Measurements from ENCODE around the gene POLDIP2. TPM values are rescaled to one million over a fixed set of nuclear protein-coding genes. Genes with fewer than 3 reads are reported as not detected.
A peak's percentile ranks its signal among the peaks of the same experiment; 100 is the strongest.

Gene POLDIP2
- total and polyA plus RNA-seq, 10 donors, result 27.8 to 62.6 (median 47.6) TPM

DNA sequence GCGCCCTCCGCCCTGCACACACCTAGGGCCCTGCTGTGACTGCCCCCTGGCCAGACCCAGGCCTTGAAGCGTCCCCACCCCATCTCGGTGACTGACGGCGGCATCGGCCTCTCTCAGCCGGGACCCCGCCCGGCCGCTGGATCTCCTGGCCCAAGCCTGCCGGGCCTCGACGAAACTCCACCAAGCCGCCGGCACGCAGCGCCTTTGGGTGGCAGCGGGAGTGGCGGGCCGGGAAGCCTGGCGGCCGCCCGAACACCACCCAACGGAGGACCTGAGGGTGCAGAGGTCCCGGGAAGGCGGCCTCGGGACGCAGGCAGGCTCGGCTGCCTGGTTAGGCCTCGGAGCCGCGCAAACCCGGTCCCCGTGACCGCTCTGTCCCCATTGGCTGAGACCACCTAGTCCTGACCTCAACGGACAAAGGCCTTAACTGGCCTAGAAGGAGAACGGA, 50.3 kb downstream of the POLDIP2 start:
- Histone ChIP-seq H3K9me3 (no peaks in the 10 kb centered on the region), H3K4me1 (no peaks in the 10 kb centered on the region), H3K27ac (no peak overlapping the region), H3K4me3 (no peak overlapping the region), H3K36me3 (no peaks in the 10 kb centered on the region), H3K27me3 (replicated peaks in 1 of 7) (peaks cover 0 to 26% (median 13%) of the 10 kb centered on the region in 7 donors)
- DNase-seq, result peak; percentile 71
- no peak for TF ChIP-seq CTCF (IDR thresholded peaks at IDR 0.05 in 8 of 11, conservative IDR thresholded peaks at IDR 0.05 in 3 of 11)
- no peak for TF ChIP-seq POLR2AphosphoS5 (IDR thresholded peaks at IDR 0.05)
- no peak for TF ChIP-seq POLR2A (IDR thresholded peaks at IDR 0.05)
- intact Hi-C loops (cut with DNase I; ENCODE audit: low total_unique reads), result no loop called here
- WGBS, 5 donors, result 31 to 44% (median 41%) methylated on average over 9 to 38 of the region's 38 CpGs

- H3K27ac ChIP-seq, result no peak overlapping the region
- H3K4me3 ChIP-seq, result no peak overlapping the region
- H3K9me3 ChIP-seq, result no peaks in the 10 kb centered on the region
- no peaks in the 10 kb centered on the region for H3K27me3 ChIP-seq (replicated peaks in 1 of 7)
- TF ChIP-seq POLR2A (IDR thresholded peaks at IDR 0.05), result no peak
- no peak for TF ChIP-seq CTCF (IDR thresholded peaks at IDR 0.05 in 8 of 11, conservative IDR thresholded peaks at IDR 0.05 in 3 of 11)
- no peak for TF ChIP-seq POLR2AphosphoS5 (IDR thresholded peaks at IDR 0.05)
- intact Hi-C loops (cut with DNase I; ENCODE audit: low total_unique reads), result no loop called here
- peaks cover 0 to 5% (median 0%) of the 10 kb centered on the region in 6 donors for H3K4me1 ChIP-seq
- H3K36me3 ChIP-seq, result no peaks in the 10 kb centered on the region
- WGBS, 5 donors, result 74 to 93% (median 89%) methylated on average over 3 of the region's 3 CpGs
- DNase-seq, result no peak
These were observed 58.9 kb downstream of the POLDIP2 start for GRCh38 chr17:28298449-28298848.

Small RNA genes within 50 kb of the gene (microRNA-seq; reads per million reads assigned to microRNA genes)
- gene MIR4723, result 0.85 to 4.0 (median 2.1) reads per million in 3 donors

Other genes starting within 250 kb of the POLDIP2 start
- gene TMEM97, start 38.3 kb downstream of the POLDIP2 start, total RNA-seq, result 1 to 10 TPM; 3.1 to 7.3 (median 5.8) TPM
- 1 to 10 TPM; 1.5 to 3.2 (median 2.0) TPM for gene TMEM97, start 38.3 kb downstream of the POLDIP2 start, polyA plus RNA-seq
- gene IFT20, start 22.1 kb downstream of the POLDIP2 start, total RNA-seq, result 10 to 100 TPM; 28.4 to 52.2 (median 31.1) TPM
- gene IFT20, start 22.1 kb downstream of the POLDIP2 start, polyA plus RNA-seq, result 10 to 100 TPM; 46.8 to 52.8 (median 52.1) TPM
- 100 to 1,000 TPM in 4 of 7 donors, 10 to 100 TPM in 3; 83.8 to 154 (median 108) TPM for gene TNFAIP1, start 21.8 kb downstream of the POLDIP2 start, total RNA-seq
- gene TNFAIP1, start 21.8 kb downstream of the POLDIP2 start, polyA plus RNA-seq, result 10 to 100 TPM; 15.2 to 34.2 (median 16.3) TPM
- not detected for gene SEBOX, start 7.7 kb upstream of the POLDIP2 start, total RNA-seq
- not detected for gene SEBOX, start 7.7 kb upstream of the POLDIP2 start, polyA plus RNA-seq
- gene VTN, start 12.8 kb upstream of the POLDIP2 start, total RNA-seq, result 1 to 10 TPM in 4 of 7 donors, under 1 TPM in 3; 0.84 to 4.0 (median 1.7) TPM
- 1 to 10 TPM; 1.2 to 1.8 (median 1.4) TPM for gene VTN, start 12.8 kb upstream of the POLDIP2 start, polyA plus RNA-seq
- gene SARM1, start 14.2 kb upstream of the POLDIP2 start, total RNA-seq, result 10 to 100 TPM; 25.9 to 48.7 (median 39.9) TPM
- 10 to 100 TPM in 1 of 3 donors, 1 to 10 TPM in 2; 4.7 to 17.1 (median 6.3) TPM for gene SARM1, start 14.2 kb upstream of the POLDIP2 start, polyA plus RNA-seq
- 10 to 100 TPM; 18.9 to 28.9 (median 24.6) TPM for gene SLC46A1, start 48.7 kb upstream of the POLDIP2 start, total RNA-seq
- 1 to 10 TPM; 2.1 to 4.8 (median 2.3) TPM for gene SLC46A1, start 48.7 kb upstream of the POLDIP2 start, polyA plus RNA-seq
- gene SLC13A2, start 116.1 kb upstream of the POLDIP2 start, total RNA-seq, result not detected
- under 1 TPM in 1 of 3 donors, not detected in 2; 0.03 TPM for gene SLC13A2, start 116.1 kb upstream of the POLDIP2 start, polyA plus RNA-seq
- gene FOXN1, start 148.8 kb upstream of the POLDIP2 start, total RNA-seq, result not detected
- not detected for gene FOXN1, start 148.8 kb upstream of the POLDIP2 start, polyA plus RNA-seq
- gene UNC119, start 195.1 kb upstream of the POLDIP2 start, total RNA-seq, result 10 to 100 TPM; 41.5 to 76.0 (median 65.7) TPM
- gene UNC119, start 195.1 kb upstream of the POLDIP2 start, polyA plus RNA-seq, result 10 to 100 TPM; 52.9 to 68.6 (median 59.1) TPM
- 10 to 100 TPM; 43.7 to 77.6 (median 56.4) TPM for gene PIGS, start 214.0 kb upstream of the POLDIP2 start, total RNA-seq
- gene PIGS, start 214.0 kb upstream of the POLDIP2 start, polyA plus RNA-seq, result 10 to 100 TPM; 13.3 to 21.4 (median 17.6) TPM
- 10 to 100 TPM; 18.1 to 64.4 (median 40.3) TPM for gene ALDOC, start 219.4 kb upstream of the POLDIP2 start, total RNA-seq
- gene ALDOC, start 219.4 kb upstream of the POLDIP2 start, polyA plus RNA-seq, result 10 to 100 TPM; 16.9 to 24.8 (median 19.1) TPM
- 10 to 100 TPM in 5 of 7 donors, 1 to 10 TPM in 2; 6.2 to 19.7 (median 14.3) TPM for gene SPAG5, start 241.5 kb upstream of the POLDIP2 start, total RNA-seq
- 10 to 100 TPM in 2 of 3 donors, 1 to 10 TPM in 1; 9.6 to 18.0 (median 14.9) TPM for gene SPAG5, start 241.5 kb upstream of the POLDIP2 start, polyA plus RNA-seq

Data from spleen (tissue), 11 donors.